ENCODE measurements around the gene ASTL. TPM values are rescaled to one million over a fixed set of nuclear protein-coding genes. Genes with fewer than 3 reads are reported as not detected.

ASTL gene
- polyA plus RNA-seq, 1 experiment: not detected

GRCh38 chr2:96156011-96156820 is 17.9 kb upstream of the ASTL start:
- Histone ChIP-seq H3K36me3 (ENCODE audit: control insufficient read depth, insufficient read depth, low read length) (no peaks in the 10 kb centered on the region), H3K27me3 (ENCODE audit: control insufficient read depth, insufficient read depth, low read length) (0 out of 2 replicates have a peak, but pooled peaks cover 2% of the 10 kb centered on the region), H3K4me3 (ENCODE audit: low read depth, low read length) (no peak overlapping the region)
- no peak for TF ChIP-seq CTCF (IDR thresholded peaks at IDR 0.05; ENCODE audit: insufficient read depth, low read depth, low read length)
- ChIA-PET POLR2A (no interaction called here), CTCF (interaction anchor here (3.5 kb wide), 1 partner anchor 19 kb away, joined by 12 read pairs; no protein-coding TSS in a partner anchor)
- DNase-seq (ENCODE audit: low read depth): no peak

- Histone ChIP-seq H3K27me3 (ENCODE audit: control insufficient read depth, insufficient read depth, low read length) (0 out of 2 replicates have a peak, but pooled peaks cover 2% of the 10 kb centered on the region), H3K36me3 (ENCODE audit: control insufficient read depth, insufficient read depth, low read length) (no peaks in the 10 kb centered on the region), H3K4me3 (ENCODE audit: low read depth, low read length) (no peak overlapping the region)
- POLR2A ChIA-PET: no interaction called here
- CTCF ChIA-PET: interaction anchor here (3.5 kb wide), 1 partner anchor 20 kb away, joined by 12 read pairs; no protein-coding TSS in a partner anchor
- TF ChIP-seq CTCF (IDR thresholded peaks at IDR 0.05; ENCODE audit: insufficient read depth, low read depth, low read length): no peak
- DNase-seq (ENCODE audit: low read depth): no peak
Measured at GRCh38 chr2:96154506-96155380, 16.4 kb upstream of the ASTL start.

- no peak for TF ChIP-seq CTCF (IDR thresholded peaks at IDR 0.05; ENCODE audit: insufficient read depth, low read depth, low read length)
- Histone ChIP-seq H3K4me3 (ENCODE audit: low read depth, low read length) (no peak overlapping the region), H3K27me3 (ENCODE audit: control insufficient read depth, insufficient read depth, low read length) (no peaks in the 10 kb centered on the region), H3K36me3 (ENCODE audit: control insufficient read depth, insufficient read depth, low read length) (no peaks in the 10 kb centered on the region)
- no peak for DNase-seq (ENCODE audit: low read depth)
- CTCF ChIA-PET: interaction anchor here (1.7 to 5.0 kb wide), 4 partner anchors 11 to 21 kb away, joined by 4 to 24 read pairs (median 8); partner anchors contain the start of gene ASTL
- POLR2A ChIA-PET: no interaction called here
Measured at GRCh38 chr2:96153991-96154431, 15.7 kb upstream of the ASTL start.

GRCh38 chr2:96153291-96153713 is 15.0 kb upstream of the ASTL start:
- CTCF ChIA-PET: interaction anchor here (1.7 to 5.0 kb wide), 3 partner anchors 10 to 21 kb away, joined by 4 to 24 read pairs (median 5); partner anchors contain the start of gene ASTL
- Histone ChIP-seq H3K4me3 (ENCODE audit: low read depth, low read length) (no peak overlapping the region), H3K36me3 (ENCODE audit: control insufficient read depth, insufficient read depth, low read length) (no peaks in the 10 kb centered on the region), H3K27me3 (ENCODE audit: control insufficient read depth, insufficient read depth, low read length) (no peaks in the 10 kb centered on the region)
- no peak for DNase-seq (ENCODE audit: low read depth)
- POLR2A ChIA-PET: no interaction called here
- no peak for TF ChIP-seq CTCF (IDR thresholded peaks at IDR 0.05; ENCODE audit: insufficient read depth, low read depth, low read length)
